HG02852 (cell line): ENCODE measurements around the gene HEG1.

Experiments
- ATAC-seq: cut with Tn5 transposase; IDR thresholded peaks from one replicate; pipeline ENCODE4 v1.9.1; 2021; ENCODE audit warnings: mild to moderate bottlenecking, moderate library complexity; ENCODE audit not compliant: unreplicated experiment

HEG1 gene

DNA sequence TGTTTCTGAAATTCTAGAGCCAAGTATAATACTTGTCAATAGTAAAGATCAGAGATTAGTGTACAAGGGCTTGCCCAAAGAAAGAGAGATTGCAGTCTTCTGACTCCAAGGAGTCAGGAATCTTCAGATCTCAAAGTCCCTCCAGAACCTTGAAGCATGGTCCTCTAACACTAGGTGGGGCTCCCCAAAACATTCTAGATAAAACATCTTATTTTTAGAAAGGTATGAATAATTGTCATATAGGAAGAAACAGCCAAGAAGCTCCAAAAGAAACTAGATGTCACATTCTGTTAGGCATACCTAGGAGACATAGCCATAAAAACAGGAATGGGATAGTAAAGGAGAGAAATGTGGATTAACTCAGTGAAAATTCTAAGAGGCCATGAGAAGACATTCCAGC, 132.0 kb downstream of the HEG1 start:
- no peak for ATAC-seq

DNA sequence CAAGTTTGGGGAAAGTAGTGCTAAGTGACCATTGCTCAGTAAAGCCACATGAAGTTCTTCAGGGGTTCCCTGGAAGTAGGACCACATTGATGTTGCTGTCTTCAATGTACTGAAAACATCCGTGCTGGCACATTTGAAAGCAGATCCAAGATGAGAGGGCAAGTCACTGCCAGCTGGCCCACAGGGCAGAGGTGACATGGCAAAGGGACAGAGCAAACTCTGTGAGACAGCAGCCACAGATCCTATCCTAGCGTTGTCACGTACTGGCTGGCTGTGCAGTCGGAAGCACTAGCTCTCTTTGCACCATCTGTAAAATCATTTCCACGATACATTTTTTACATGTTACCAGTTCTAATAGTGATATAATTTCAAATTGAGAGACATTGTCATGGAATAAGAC, 135.1 kb downstream of the HEG1 start:
- no peak for ATAC-seq

DNA sequence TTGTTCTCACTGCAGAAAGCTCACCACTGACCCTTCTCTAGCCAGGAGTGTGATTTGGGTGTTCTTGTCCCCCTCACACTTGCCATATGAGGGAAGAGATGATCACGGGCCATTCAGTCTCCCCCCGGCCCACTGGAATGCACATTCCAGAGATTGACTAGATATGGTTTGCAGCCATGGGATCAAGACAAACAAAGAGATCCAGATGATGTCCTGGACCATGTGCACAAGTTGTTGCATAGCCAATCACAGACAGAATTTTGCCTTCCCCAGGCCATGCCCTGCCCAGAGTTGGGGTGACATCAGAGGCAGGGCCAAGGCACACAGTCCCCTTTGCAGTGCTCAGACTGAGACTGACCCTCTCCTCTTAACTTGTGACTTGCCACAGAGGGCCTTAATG, 136.0 kb downstream of the HEG1 start:
- no peak for ATAC-seq

DNA sequence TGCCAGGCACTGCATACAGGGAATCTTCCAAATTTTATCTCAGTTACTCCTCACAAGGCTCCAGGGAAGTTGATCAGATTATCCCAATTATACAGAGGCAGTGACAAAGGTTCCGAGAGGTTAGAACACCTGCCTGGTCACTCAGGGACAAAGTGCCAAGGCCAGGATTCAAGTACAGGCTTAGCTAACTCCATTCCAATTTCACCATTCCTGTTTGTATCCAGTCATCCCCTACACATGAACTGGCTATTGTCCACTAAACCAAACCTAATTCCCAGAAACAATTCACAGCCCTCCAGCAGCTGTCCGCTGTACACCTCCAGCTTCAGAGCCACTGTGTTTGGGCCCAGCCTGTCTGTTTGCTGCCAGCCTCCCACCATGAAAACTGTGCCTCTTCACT, 137.3 kb downstream of the HEG1 start:
- no peak for ATAC-seq

DNA sequence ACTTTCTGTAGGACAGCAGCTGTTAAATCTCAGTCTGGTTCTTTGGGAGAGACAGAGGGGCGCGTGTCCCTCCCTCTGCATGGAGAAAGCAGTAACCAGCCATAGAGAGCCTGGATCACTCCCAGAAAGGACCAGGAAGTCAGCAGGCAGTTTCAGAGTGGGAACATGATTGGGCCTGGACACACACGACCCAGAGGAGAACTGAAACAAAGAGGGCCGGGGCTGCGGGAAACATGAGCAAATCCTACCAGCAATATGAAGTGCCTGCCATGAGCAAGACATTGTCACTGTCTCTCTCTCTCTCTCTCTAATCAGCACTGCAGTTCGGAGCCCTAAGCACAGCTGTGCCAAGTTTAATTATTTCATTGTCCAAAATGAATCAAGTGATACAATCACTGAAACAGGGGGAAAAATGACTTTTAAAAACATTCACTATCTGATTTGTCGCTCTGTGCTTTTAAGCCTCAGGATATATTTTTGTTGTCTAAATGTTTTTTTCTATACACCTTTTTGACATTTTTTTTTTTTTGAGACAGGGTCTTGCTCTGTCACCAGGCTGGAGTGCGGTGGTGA, 138.9 kb downstream of the HEG1 start:
- ATAC-seq, result no peak
